ENCODE measurements around the gene GLRA1. TPM values are rescaled to one million over a fixed set of nuclear protein-coding genes. Genes with fewer than 3 reads are reported as not detected.
"Not testable (repeated sequence)": the region's sequence is repeated elsewhere in the genome, so short reads cannot be mapped to it uniquely, and the experiment has no call there.

GLRA1 gene
- total RNA-seq, 1 experiment from 2014 or later, result not detected

GRCh38 chr5:151855701-151856100 lies 69.0 kb downstream of the GLRA1 start:
- intact Hi-C loops (cut with micrococcal nuclease; ENCODE audit: unreplicated experiment), result no loop called here
- TF ChIP-seq, protein P1, sequence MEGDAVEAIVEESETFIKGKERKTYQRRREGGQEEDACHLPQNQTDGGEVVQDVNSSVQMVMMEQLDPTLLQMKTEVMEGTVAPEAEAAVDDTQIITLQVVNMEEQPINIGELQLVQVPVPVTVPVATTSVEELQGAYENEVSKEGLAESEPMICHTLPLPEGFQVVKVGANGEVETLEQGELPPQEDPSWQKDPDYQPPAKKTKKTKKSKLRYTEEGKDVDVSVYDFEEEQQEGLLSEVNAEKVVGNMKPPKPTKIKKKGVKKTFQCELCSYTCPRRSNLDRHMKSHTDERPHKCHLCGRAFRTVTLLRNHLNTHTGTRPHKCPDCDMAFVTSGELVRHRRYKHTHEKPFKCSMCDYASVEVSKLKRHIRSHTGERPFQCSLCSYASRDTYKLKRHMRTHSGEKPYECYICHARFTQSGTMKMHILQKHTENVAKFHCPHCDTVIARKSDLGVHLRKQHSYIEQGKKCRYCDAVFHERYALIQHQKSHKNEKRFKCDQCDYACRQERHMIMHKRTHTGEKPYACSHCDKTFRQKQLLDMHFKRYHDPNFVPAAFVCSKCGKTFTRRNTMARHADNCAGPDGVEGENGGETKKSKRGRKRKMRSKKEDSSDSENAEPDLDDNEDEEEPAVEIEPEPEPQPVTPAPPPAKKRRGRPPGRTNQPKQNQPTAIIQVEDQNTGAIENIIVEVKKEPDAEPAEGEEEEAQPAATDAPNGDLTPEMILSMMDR (IDR thresholded peaks at IDR 0.05; ENCODE audit: unreplicated experiment), result no peak
- H3K36me3 Mint-ChIP-seq (ENCODE audit: insufficient read depth, unreplicated experiment), result no peaks in the 10 kb centered on the region
- peaks cover 23% of the 10 kb centered on the region for H3K27me3 Mint-ChIP-seq (ENCODE audit: unreplicated experiment)
- H3K9me3 Mint-ChIP-seq (ENCODE audit: low read depth, unreplicated experiment), result no peaks in the 10 kb centered on the region
- BruUV-seq (replicated peaks), result no TSS peak
- CTCF ChIA-PET, result no interaction called here
- no peaks in the 10 kb centered on the region for H3K4me1 Mint-ChIP-seq (ENCODE audit: low read depth, unreplicated experiment)
- no peak for DNase-seq
- H3K27ac Mint-ChIP-seq (ENCODE audit: unreplicated experiment), result no peak overlapping the region
- H3K4me3 Mint-ChIP-seq (ENCODE audit: low read depth, unreplicated experiment), result no peak overlapping the region

DNA sequence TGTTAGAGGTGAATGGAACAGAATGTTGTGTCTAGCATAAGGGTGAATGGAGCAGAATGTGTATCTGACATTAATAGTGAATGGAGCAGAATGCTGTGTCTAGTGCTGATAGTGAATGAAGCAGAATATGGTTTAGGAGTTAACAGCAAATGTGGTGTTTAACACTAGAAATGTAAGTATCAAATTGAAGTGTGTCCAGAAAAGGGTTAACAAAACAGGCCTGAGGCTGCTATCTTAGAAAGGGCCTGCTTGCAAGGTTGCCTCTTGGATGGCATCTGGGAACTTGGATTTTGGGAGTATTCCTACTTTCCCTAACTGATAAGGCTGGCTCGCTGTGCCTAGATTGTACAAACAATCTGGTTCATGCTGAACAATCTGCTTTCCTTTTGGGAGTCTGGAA lies 76.8 kb downstream of the GLRA1 start:
- H3K27me3 Mint-ChIP-seq (ENCODE audit: unreplicated experiment), result no peaks in the 10 kb centered on the region
- intact Hi-C loops (cut with micrococcal nuclease; ENCODE audit: unreplicated experiment), result no loop called here
- BruUV-seq (replicated peaks), result no TSS peak
- H3K36me3 Mint-ChIP-seq (ENCODE audit: insufficient read depth, unreplicated experiment), result no peaks in the 10 kb centered on the region
- no peak for DNase-seq
- TF ChIP-seq, protein P1 (IDR thresholded peaks at IDR 0.05; ENCODE audit: unreplicated experiment), result no peak
- no peaks in the 10 kb centered on the region for H3K9me3 Mint-ChIP-seq (ENCODE audit: low read depth, unreplicated experiment)
- H3K4me1 Mint-ChIP-seq (ENCODE audit: low read depth, unreplicated experiment), result no peaks in the 10 kb centered on the region
- no peak overlapping the region for H3K27ac Mint-ChIP-seq (ENCODE audit: unreplicated experiment)
- no peak overlapping the region for H3K4me3 Mint-ChIP-seq (ENCODE audit: low read depth, unreplicated experiment)
- CTCF ChIA-PET, result no interaction called here

DNA sequence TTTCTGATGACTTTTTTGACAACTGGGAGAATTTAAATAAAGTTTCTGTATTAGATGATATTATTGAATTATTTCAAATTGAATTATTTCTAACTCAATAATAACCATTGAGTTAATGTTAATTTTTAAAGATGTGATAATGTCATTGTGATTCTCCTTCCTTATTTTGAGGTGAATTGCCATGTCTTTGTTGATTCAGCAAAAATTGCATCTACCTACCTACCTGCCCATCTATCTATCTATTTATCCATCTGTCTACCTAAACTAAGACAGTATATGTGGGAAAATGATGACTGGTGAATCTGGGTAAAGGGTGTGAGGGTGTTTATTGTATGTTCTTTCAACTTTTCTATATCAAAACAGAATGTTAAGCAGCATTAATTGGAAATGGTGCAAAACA lies 77.9 kb downstream of the GLRA1 start:
- intact Hi-C loops (cut with micrococcal nuclease; ENCODE audit: unreplicated experiment), result no loop called here
- H3K4me1 Mint-ChIP-seq (ENCODE audit: low read depth, unreplicated experiment), result no peaks in the 10 kb centered on the region
- H3K27ac Mint-ChIP-seq (ENCODE audit: unreplicated experiment), result no peak overlapping the region
- CTCF ChIA-PET, result no interaction called here
- TF ChIP-seq, protein P1 (IDR thresholded peaks at IDR 0.05; ENCODE audit: unreplicated experiment), result no peak
- no TSS peak for BruUV-seq (replicated peaks)
- DNase-seq, result no peak
- H3K9me3 Mint-ChIP-seq (ENCODE audit: low read depth, unreplicated experiment), result no peaks in the 10 kb centered on the region
- no peak overlapping the region for H3K4me3 Mint-ChIP-seq (ENCODE audit: low read depth, unreplicated experiment)
- H3K27me3 Mint-ChIP-seq (ENCODE audit: unreplicated experiment), result no peaks in the 10 kb centered on the region
- no peaks in the 10 kb centered on the region for H3K36me3 Mint-ChIP-seq (ENCODE audit: insufficient read depth, unreplicated experiment)

GRCh38 chr5:151832843-151833242 lies 91.8 kb downstream of the GLRA1 start:
- DNase-seq; CTCF ChIA-PET; H3K27me3 Mint-ChIP-seq (ENCODE audit: unreplicated experiment); H3K27ac Mint-ChIP-seq (ENCODE audit: unreplicated experiment); H3K4me1 Mint-ChIP-seq (ENCODE audit: low read depth, unreplicated experiment); BruUV-seq (replicated peaks); intact Hi-C loops (cut with micrococcal nuclease; ENCODE audit: unreplicated experiment); H3K4me3 Mint-ChIP-seq (ENCODE audit: low read depth, unreplicated experiment): not testable (repeated sequence)
- H3K9me3 Mint-ChIP-seq (ENCODE audit: low read depth, unreplicated experiment), result peaks cover 37% of the 10 kb centered on the region
- peaks cover 44% of the 10 kb centered on the region for H3K36me3 Mint-ChIP-seq (ENCODE audit: insufficient read depth, unreplicated experiment)

GRCh38 chr5:151829370-151829769 lies 95.3 kb downstream of the GLRA1 start:
- no peaks in the 10 kb centered on the region for H3K27me3 Mint-ChIP-seq (ENCODE audit: unreplicated experiment)
- TF ChIP-seq, protein P1 (IDR thresholded peaks at IDR 0.05; ENCODE audit: unreplicated experiment), result no peak
- H3K36me3 Mint-ChIP-seq (ENCODE audit: insufficient read depth, unreplicated experiment), result peaks cover 54% of the 10 kb centered on the region
- DNase-seq, result no peak
- intact Hi-C loops (cut with micrococcal nuclease; ENCODE audit: unreplicated experiment), result no loop called here
- H3K27ac Mint-ChIP-seq (ENCODE audit: unreplicated experiment), result no peak overlapping the region
- BruUV-seq (replicated peaks), result no TSS peak
- H3K4me3 Mint-ChIP-seq (ENCODE audit: low read depth, unreplicated experiment), result no peak overlapping the region
- CTCF ChIA-PET, result no interaction called here
- no peaks in the 10 kb centered on the region for H3K4me1 Mint-ChIP-seq (ENCODE audit: low read depth, unreplicated experiment)
- peaks cover 32% of the 10 kb centered on the region for H3K9me3 Mint-ChIP-seq (ENCODE audit: low read depth, unreplicated experiment)

Measured in Calu3 (cell line).